GM23338 (cell line): ENCODE results near the gene DRAXIN. TPM values are rescaled to one million over a fixed set of nuclear protein-coding genes. Genes with fewer than 3 reads are reported as not detected.
A peak's percentile ranks its signal among the peaks of the same experiment; 100 is the strongest.

Source experiments
- ATAC-seq: fragments of 200-7000 bp; cut with Tn5 transposase; 3 replicates; pipeline ENCODE4 v1.9.1; 2020
- DNase-seq: peaks from one replicate; pipeline ENCODE4 v3.0.0-alpha.2; 2015; ENCODE audit warnings: low spot score
- H2AFZ ChIP-seq: fragments of 200-600 bp; sonication (generic); 2 replicates; pipeline ENCODE4 v1.8.0; 2016; ENCODE audit warnings: antibody characterized with exemption, mild to moderate bottlenecking, moderate library complexity
- H3F3A ChIP-seq: fragments of 200-600 bp; sonication (generic); replicated peaks from 2 replicates; pipeline ENCODE4 v1.8.0; 2017; ENCODE audit warnings: antibody characterized with exemption, mixed run types, low read depth
- H3K27ac ChIP-seq: fragments of 200-600 bp; sonication (generic); 2 replicates; pipeline ENCODE4 v1.6.1; 2016; ENCODE audit warnings: low read depth
- H3K27me3 ChIP-seq: fragments of 200-600 bp; sonication (generic); 2 replicates; pipeline ENCODE4 v1.8.0; 2016; ENCODE audit warnings: mild to moderate bottlenecking, mixed run types, moderate library complexity; ENCODE audit not compliant: insufficient read depth
- H3K36me3 ChIP-seq: fragments of 200-600 bp; sonication (generic); 2 replicates; pipeline ENCODE4 v1.8.0; 2016; ENCODE audit warnings: mild to moderate bottlenecking; ENCODE audit not compliant: insufficient read depth
- H3K4me1 ChIP-seq: fragments of 200-600 bp; sonication (generic); 2 replicates; pipeline ENCODE4 v1.8.0; 2016; ENCODE audit warnings: mild to moderate bottlenecking, moderate library complexity; ENCODE audit not compliant: insufficient read depth
- H3K4me2 ChIP-seq: fragments of 200-600 bp; sonication (generic); 2 replicates; pipeline ENCODE4 v1.7.1; 2017; ENCODE audit warnings: mixed run types
- H3K4me3 ChIP-seq: fragments of 200-600 bp; sonication (generic); 2 replicates; pipeline ENCODE4 v1.6.1; 2016; ENCODE audit warnings: mixed run types
- H3K79me2 ChIP-seq: fragments of 200-600 bp; sonication (generic); replicated peaks from 2 replicates; pipeline ENCODE4 v1.8.0; 2017; ENCODE audit warnings: mild to moderate bottlenecking; ENCODE audit not compliant: insufficient read depth
- H3K9me2 ChIP-seq: fragments of 200-600 bp; sonication (generic); 2 replicates; pipeline ENCODE4 v1.8.0; 2017; ENCODE audit not compliant: insufficient read depth
- H4K20me1 ChIP-seq: fragments of 200-600 bp; sonication (generic); replicated peaks from 2 replicates; pipeline ENCODE4 v1.8.0; 2017; ENCODE audit warnings: mild to moderate bottlenecking; ENCODE audit not compliant: insufficient read depth
- H3K27ac Mint-ChIP-seq: 2 replicates; pipeline ENCODE4 v1.8.0; 2020; ENCODE audit warnings: inconsistent platforms, mild to moderate bottlenecking, moderate library complexity, mixed read lengths
- H3K27me3 Mint-ChIP-seq: 3 replicates; pipeline ENCODE4 v1.8.0; 2022; ENCODE audit warnings: low read depth, mild to moderate bottlenecking, moderate library complexity, mixed read lengths, inconsistent platforms; ENCODE audit not compliant: insufficient read depth, poor library complexity
- H3K36me3 Mint-ChIP-seq: 3 replicates; pipeline ENCODE4 v1.8.0; 2021; ENCODE audit warnings: low read depth, mild to moderate bottlenecking, inconsistent platforms, moderate library complexity, mixed read lengths
- H3K4me1 Mint-ChIP-seq: 3 replicates; pipeline ENCODE4 v1.8.0; 2020; ENCODE audit warnings: mild to moderate bottlenecking, inconsistent platforms, mixed read lengths
- H3K4me3 Mint-ChIP-seq: 3 replicates; pipeline ENCODE4 v1.8.0; 2021; ENCODE audit warnings: moderate library complexity, mild to moderate bottlenecking, inconsistent platforms, mixed read lengths
- H3K9me3 Mint-ChIP-seq: 3 replicates; pipeline ENCODE4 v1.8.0; 2020; ENCODE audit warnings: moderate library complexity, mild to moderate bottlenecking, inconsistent platforms, mixed read lengths
- CREB1 ChIP-seq: fragments of 250-450 bp; sonication (Bioruptor Pico); IDR thresholded peaks from 2 replicates; pipeline ENCODE4 v1.5.0; 2020; ENCODE audit warnings: low read depth, mild to moderate bottlenecking, moderate library complexity
- EZH2 ChIP-seq: fragments of 200-600 bp; sonication (generic); IDR thresholded peaks from one replicate; pipeline ENCODE4 v1.8.0; 2017; ENCODE audit warnings: antibody characterized with exemption, mild to moderate bottlenecking, low read depth; ENCODE audit not compliant: unreplicated experiment
- JUNB ChIP-seq: IDR thresholded peaks from one replicate; pipeline ENCODE4 v1.6.1; 2016; ENCODE audit warnings: antibody characterized with exemption; ENCODE audit not compliant: unreplicated experiment
- NANOG ChIP-seq: IDR thresholded peaks from 2 replicates; pipeline ENCODE4 v1.6.1; 2016; ENCODE audit warnings: antibody characterized with exemption, borderline replicate concordance
- POLR2AphosphoS5 ChIP-seq: IDR thresholded peaks from 2 replicates; pipeline ENCODE4 v1.6.1; 2016; ENCODE audit warnings: antibody characterized with exemption, low read depth
- ZNF331 ChIP-seq: fragments of 250-450 bp; sonication (Bioruptor Pico); IDR thresholded peaks from 2 replicates; pipeline ENCODE4 v1.5.0; 2020; ENCODE audit warnings: low read depth, mild to moderate bottlenecking, moderate library complexity
- ZNF462 ChIP-seq: fragments of 250-450 bp; sonication (Bioruptor Pico); IDR thresholded peaks from 2 replicates; pipeline ENCODE4 v1.5.0; 2020; ENCODE audit warnings: mild to moderate bottlenecking, moderate library complexity
- polyA plus RNA-seq: library from polyadenylated mRNA; unstranded; fragments of >200 nt; fragmentation: Nextera tagmentation; extraction: Ambion mirVana; gene quantifications from 2 replicates; pipeline ENCODE4 v1.2.1, GENCODE V29; 2016
- total RNA-seq: library from RNA; depleted of rRNA; stranded (reverse); fragments of >200 nt; shearing (Covaris generic); gene quantifications from 2 replicates; pipeline ENCODE4 v1.2.3, GENCODE V29; 2014

DRAXIN gene
- total and polyA plus RNA-seq, 2 experiments from 2014 or later = 7.6 to 23.0 TPM

GRCh38 chr1:11731691-11732283 lies 40.3 kb downstream of the DRAXIN start:
- Histone ChIP-seq H3K4me2 (peak overlapping the region; percentile 62; the same call in 1 of the 2 replicates), H4K20me1 (no peaks in the 10 kb centered on the region), H3K4me1 (peaks cover 32% of the 10 kb centered on the region), H3K27me3 (no peaks in the 10 kb centered on the region), H3K36me3 (no peaks in the 10 kb centered on the region; the same call in 1 of the 2 replicates), H3K4me3 (0 out of 2 replicates have a peak overlapping the region, but pooled peaks have one; percentile 21), H3K27ac (peak overlapping the region; percentile 80), H3F3A (peaks cover 11% of the 10 kb centered on the region; the same call in 1 of the 2 replicates), H3K9me2 (no peaks in the 10 kb centered on the region), H3K79me2 (no peaks in the 10 kb centered on the region), H2AFZ (peak overlapping the region; percentile 90)
- Mint-ChIP-seq H3K9me3 (no peaks in the 10 kb centered on the region; the same call in 2 of the 3 replicates), H3K27ac (peak overlapping the region; percentile 75), H3K36me3 (no peaks in the 10 kb centered on the region), H3K4me3 (peak overlapping the region; percentile 53; the same call in 1 of the 3 replicates), H3K27me3 (peaks cover 6% of the 10 kb centered on the region), H3K4me1 (peaks cover 38% of the 10 kb centered on the region)
- TF ChIP-seq ZNF331 (no peak), POLR2AphosphoS5 (peak; percentile 21; the same call in 1 of the 2 replicates), ZNF462 (CRISPR knock-in tag) (no peak), CREB1 (no peak), NANOG (no peak), JUNB (no peak)
- peak; percentile 85 for DNase-seq
- peak; percentile 52 for ATAC-seq

GRCh38 chr1:11733306-11733705 lies 41.8 kb downstream of the DRAXIN start:
- Histone ChIP-seq H3K27me3 (no peaks in the 10 kb centered on the region), H3K4me2 (no peak overlapping the region), H3F3A (peaks cover 15% of the 10 kb centered on the region; the same call in 1 of the 2 replicates), H4K20me1 (no peaks in the 10 kb centered on the region), H2AFZ (no peak overlapping the region), H3K9me2 (no peaks in the 10 kb centered on the region), H3K79me2 (peaks cover 4% of the 10 kb centered on the region; the same call in 1 of the 2 replicates), H3K4me3 (no peak overlapping the region), H3K27ac (no peak overlapping the region), H3K36me3 (no peaks in the 10 kb centered on the region; the same call in 1 of the 2 replicates), H3K4me1 (peaks cover 44% of the 10 kb centered on the region)
- peaks cover 52% of the 10 kb centered on the region for H3K4me1 Mint-ChIP-seq
- H3K36me3 Mint-ChIP-seq = no peaks in the 10 kb centered on the region
- no peak for DNase-seq
- H3K4me3 Mint-ChIP-seq = no peak overlapping the region
- H3K27me3 Mint-ChIP-seq = peaks cover 12% of the 10 kb centered on the region
- H3K27ac Mint-ChIP-seq = no peak overlapping the region
- no peaks in the 10 kb centered on the region; the same call in 2 of the 3 replicates for H3K9me3 Mint-ChIP-seq
- ATAC-seq = no peak
- no peak for TF ChIP-seq EZH2
